C4-2B (cell line): ENCODE results near the gene ERGIC3.

Experiments used
- H3K27ac ChIP-seq: fragments of 450-650 bp; 2 replicates; pipeline ENCODE4 v1.5.1; 2017
- ZFX ChIP-seq: fragments of 450-650 bp; IDR thresholded peaks from 2 replicates; pipeline ENCODE4 v1.6.1; 2017
- TF ChIP-seq, protein P1 (sequence below): fragments of 450-650 bp; conservative IDR thresholded peaks from 2 replicates; pipeline ENCODE4 v1.5.1; 2017; ENCODE audit warnings: mild to moderate bottlenecking

Gene ERGIC3

DNA sequence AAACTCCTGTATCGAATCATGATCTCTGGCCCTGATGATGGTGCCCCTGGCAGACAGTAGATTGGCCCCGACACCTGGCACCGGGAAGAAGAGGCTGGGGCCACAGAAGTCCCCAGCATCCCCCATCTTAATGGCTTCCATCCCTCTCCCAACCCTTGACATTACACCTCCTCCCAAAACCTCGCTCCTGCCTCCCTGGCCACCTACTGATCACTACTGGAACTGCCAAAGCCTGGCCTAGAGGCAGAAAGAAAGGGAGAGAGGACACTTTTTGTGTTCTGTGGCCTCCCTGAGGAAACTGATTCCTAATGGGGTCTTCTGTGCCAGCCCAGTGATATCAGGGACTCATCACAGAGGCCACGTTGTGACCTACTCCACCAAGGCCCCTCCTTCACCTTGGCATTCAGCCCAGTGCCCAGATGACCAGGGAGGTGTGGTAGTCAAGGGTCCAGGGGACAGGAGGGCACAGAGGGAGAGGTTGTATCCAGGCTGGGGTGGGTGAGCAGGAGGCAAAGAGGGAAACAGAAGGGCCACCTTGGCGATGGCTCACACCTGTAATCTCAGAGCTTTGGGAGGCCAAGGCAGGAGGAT, 18.5 kb upstream of the ERGIC3 start:
- H3K27ac ChIP-seq: no peak overlapping the region
- TF ChIP-seq, protein P1, sequence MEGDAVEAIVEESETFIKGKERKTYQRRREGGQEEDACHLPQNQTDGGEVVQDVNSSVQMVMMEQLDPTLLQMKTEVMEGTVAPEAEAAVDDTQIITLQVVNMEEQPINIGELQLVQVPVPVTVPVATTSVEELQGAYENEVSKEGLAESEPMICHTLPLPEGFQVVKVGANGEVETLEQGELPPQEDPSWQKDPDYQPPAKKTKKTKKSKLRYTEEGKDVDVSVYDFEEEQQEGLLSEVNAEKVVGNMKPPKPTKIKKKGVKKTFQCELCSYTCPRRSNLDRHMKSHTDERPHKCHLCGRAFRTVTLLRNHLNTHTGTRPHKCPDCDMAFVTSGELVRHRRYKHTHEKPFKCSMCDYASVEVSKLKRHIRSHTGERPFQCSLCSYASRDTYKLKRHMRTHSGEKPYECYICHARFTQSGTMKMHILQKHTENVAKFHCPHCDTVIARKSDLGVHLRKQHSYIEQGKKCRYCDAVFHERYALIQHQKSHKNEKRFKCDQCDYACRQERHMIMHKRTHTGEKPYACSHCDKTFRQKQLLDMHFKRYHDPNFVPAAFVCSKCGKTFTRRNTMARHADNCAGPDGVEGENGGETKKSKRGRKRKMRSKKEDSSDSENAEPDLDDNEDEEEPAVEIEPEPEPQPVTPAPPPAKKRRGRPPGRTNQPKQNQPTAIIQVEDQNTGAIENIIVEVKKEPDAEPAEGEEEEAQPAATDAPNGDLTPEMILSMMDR: no peak; the same call in 1 of the 2 replicates
- no peak for TF ChIP-seq ZFX

DNA sequence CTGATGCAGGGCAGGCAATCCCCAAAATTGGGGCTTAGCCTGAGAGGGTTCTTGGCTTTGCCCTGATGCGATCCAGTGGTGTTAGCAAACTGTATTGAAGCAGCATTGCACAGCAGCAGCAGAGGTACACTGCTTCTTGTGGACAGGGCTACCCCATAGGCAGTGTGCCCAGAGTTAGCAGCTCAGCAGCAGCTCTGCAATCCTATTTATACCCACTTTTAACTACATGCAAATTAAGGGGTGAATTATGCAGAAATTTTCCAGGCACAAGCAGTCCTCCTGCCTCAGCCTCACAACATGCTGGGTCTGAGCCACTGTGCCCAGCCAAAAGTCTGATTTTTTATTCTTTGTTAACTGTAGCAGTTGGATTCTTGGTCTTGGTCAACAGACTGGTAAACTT, 16.2 kb upstream of the ERGIC3 start:
- H3K27ac ChIP-seq: no peak overlapping the region
- TF ChIP-seq, protein P1: no peak
- no peak; the same call in 1 of the 2 replicates for TF ChIP-seq ZFX

- H3K27ac ChIP-seq: no peak overlapping the region
- TF ChIP-seq ZFX: no peak
- TF ChIP-seq, protein P1: no peak
Measured at GRCh38 chr20:35527122-35527769, 14.6 kb upstream of the ERGIC3 start.

GRCh38 chr20:35529552-35529951, 12.3 kb upstream of the ERGIC3 start, which contains the start of gene C20orf173:
Gene C20orf173, minus strand, starts transcription at chr20:35529652. Its CDS starts 279 bp downstream, at chr20:35529373.
- H3K27ac ChIP-seq: no peak within 1 kb of the TSS
- no peak for TF ChIP-seq ZFX
- TF ChIP-seq, protein P1: no peak

DNA sequence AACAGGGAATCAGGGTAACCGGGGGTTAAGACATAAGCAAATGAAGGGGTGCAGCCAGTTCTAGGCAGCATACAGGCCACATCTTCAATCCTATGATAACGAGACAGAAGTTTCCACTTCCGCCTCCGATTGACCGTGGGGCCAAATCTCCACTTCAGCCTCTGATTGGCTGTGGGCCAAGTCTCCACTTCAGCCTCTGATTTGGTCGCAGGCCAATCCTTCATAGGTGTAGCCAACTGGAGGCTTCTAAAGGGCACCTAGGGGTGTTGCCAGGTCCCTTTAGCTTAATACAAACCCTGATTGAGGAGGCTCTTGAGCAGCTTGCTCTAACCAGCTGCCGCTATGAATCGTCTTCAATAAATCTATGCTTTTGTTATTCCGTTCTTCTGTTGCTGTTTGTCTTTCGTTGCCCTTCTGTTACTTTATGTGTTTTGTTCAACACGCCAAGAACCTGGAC, 2.1 kb upstream of the ERGIC3 start:
- H3K27ac ChIP-seq: no peak overlapping the region
- TF ChIP-seq, protein P1: no peak
- no peak for TF ChIP-seq ZFX

GRCh38 chr20:35541118-35541782, 628 bp upstream of the ERGIC3 start:
- peak overlapping the region; percentile 92 for H3K27ac ChIP-seq
- no peak for TF ChIP-seq ZFX
- TF ChIP-seq, protein P1: no peak

- TF ChIP-seq ZFX: no peak
- TF ChIP-seq, protein P1: no peak
- peak overlapping the region; percentile 92; the same call in 1 of the 2 replicates for H3K27ac ChIP-seq
Measured at GRCh38 chr20:35542990-35543389, 1.1 kb downstream of the ERGIC3 start.
